GM23338 (cell line): Measurements from ENCODE around the gene CPSF4. TPM values are rescaled to one million over a fixed set of nuclear protein-coding genes. Genes with fewer than 3 reads are reported as not detected.

Source experiments
- ATAC-seq: fragments of 200-7000 bp; cut with Tn5 transposase; 3 replicates; pipeline ENCODE4 v1.9.1; 2020
- DNase-seq: peaks from one replicate; pipeline ENCODE4 v3.0.0-alpha.2; 2015; ENCODE audit warnings: low spot score
- H2AFZ ChIP-seq: fragments of 200-600 bp; sonication (generic); 2 replicates; pipeline ENCODE4 v1.8.0; 2016; ENCODE audit warnings: antibody characterized with exemption, mild to moderate bottlenecking, moderate library complexity
- H3F3A ChIP-seq: fragments of 200-600 bp; sonication (generic); replicated peaks from 2 replicates; pipeline ENCODE4 v1.8.0; 2017; ENCODE audit warnings: antibody characterized with exemption, mixed run types, low read depth
- H3K27ac ChIP-seq: fragments of 200-600 bp; sonication (generic); 2 replicates; pipeline ENCODE4 v1.6.1; 2016; ENCODE audit warnings: low read depth
- H3K27me3 ChIP-seq: fragments of 200-600 bp; sonication (generic); 2 replicates; pipeline ENCODE4 v1.8.0; 2016; ENCODE audit warnings: mild to moderate bottlenecking, mixed run types, moderate library complexity; ENCODE audit not compliant: insufficient read depth
- H3K36me3 ChIP-seq: fragments of 200-600 bp; sonication (generic); 2 replicates; pipeline ENCODE4 v1.8.0; 2016; ENCODE audit warnings: mild to moderate bottlenecking; ENCODE audit not compliant: insufficient read depth
- H3K4me1 ChIP-seq: fragments of 200-600 bp; sonication (generic); 2 replicates; pipeline ENCODE4 v1.8.0; 2016; ENCODE audit warnings: mild to moderate bottlenecking, moderate library complexity; ENCODE audit not compliant: insufficient read depth
- H3K4me2 ChIP-seq: fragments of 200-600 bp; sonication (generic); 2 replicates; pipeline ENCODE4 v1.7.1; 2017; ENCODE audit warnings: mixed run types
- H3K4me3 ChIP-seq: fragments of 200-600 bp; sonication (generic); 2 replicates; pipeline ENCODE4 v1.6.1; 2016; ENCODE audit warnings: mixed run types
- H3K79me2 ChIP-seq: fragments of 200-600 bp; sonication (generic); replicated peaks from 2 replicates; pipeline ENCODE4 v1.8.0; 2017; ENCODE audit warnings: mild to moderate bottlenecking; ENCODE audit not compliant: insufficient read depth
- H3K9me2 ChIP-seq: fragments of 200-600 bp; sonication (generic); 2 replicates; pipeline ENCODE4 v1.8.0; 2017; ENCODE audit not compliant: insufficient read depth
- H4K20me1 ChIP-seq: fragments of 200-600 bp; sonication (generic); replicated peaks from 2 replicates; pipeline ENCODE4 v1.8.0; 2017; ENCODE audit warnings: mild to moderate bottlenecking; ENCODE audit not compliant: insufficient read depth
- H3K27ac Mint-ChIP-seq: 2 replicates; pipeline ENCODE4 v1.8.0; 2020; ENCODE audit warnings: inconsistent platforms, mild to moderate bottlenecking, moderate library complexity, mixed read lengths
- H3K27me3 Mint-ChIP-seq: 3 replicates; pipeline ENCODE4 v1.8.0; 2022; ENCODE audit warnings: low read depth, mild to moderate bottlenecking, moderate library complexity, mixed read lengths, inconsistent platforms; ENCODE audit not compliant: insufficient read depth, poor library complexity
- H3K36me3 Mint-ChIP-seq: 3 replicates; pipeline ENCODE4 v1.8.0; 2021; ENCODE audit warnings: low read depth, mild to moderate bottlenecking, inconsistent platforms, moderate library complexity, mixed read lengths
- H3K4me1 Mint-ChIP-seq: 3 replicates; pipeline ENCODE4 v1.8.0; 2020; ENCODE audit warnings: mild to moderate bottlenecking, inconsistent platforms, mixed read lengths
- H3K4me3 Mint-ChIP-seq: 3 replicates; pipeline ENCODE4 v1.8.0; 2021; ENCODE audit warnings: moderate library complexity, mild to moderate bottlenecking, inconsistent platforms, mixed read lengths
- H3K9me3 Mint-ChIP-seq: 3 replicates; pipeline ENCODE4 v1.8.0; 2020; ENCODE audit warnings: moderate library complexity, mild to moderate bottlenecking, inconsistent platforms, mixed read lengths
- CREB1 ChIP-seq: fragments of 250-450 bp; sonication (Bioruptor Pico); IDR thresholded peaks from 2 replicates; pipeline ENCODE4 v1.5.0; 2020; ENCODE audit warnings: low read depth, mild to moderate bottlenecking, moderate library complexity
- EZH2 ChIP-seq: fragments of 200-600 bp; sonication (generic); IDR thresholded peaks from one replicate; pipeline ENCODE4 v1.8.0; 2017; ENCODE audit warnings: antibody characterized with exemption, mild to moderate bottlenecking, low read depth; ENCODE audit not compliant: unreplicated experiment
- JUNB ChIP-seq: IDR thresholded peaks from one replicate; pipeline ENCODE4 v1.6.1; 2016; ENCODE audit warnings: antibody characterized with exemption; ENCODE audit not compliant: unreplicated experiment
- NANOG ChIP-seq: IDR thresholded peaks from 2 replicates; pipeline ENCODE4 v1.6.1; 2016; ENCODE audit warnings: antibody characterized with exemption, borderline replicate concordance
- STAT1 ChIP-seq: IDR thresholded peaks from one replicate; pipeline ENCODE4 v1.6.1; 2016; ENCODE audit warnings: antibody characterized with exemption; ENCODE audit not compliant: unreplicated experiment
- ZNF114 ChIP-seq: fragments of 250-450 bp; sonication (Bioruptor Pico); IDR thresholded peaks from 2 replicates; pipeline ENCODE4 v1.5.0; 2020; ENCODE audit warnings: mild to moderate bottlenecking, moderate library complexity
- ZNF331 ChIP-seq: fragments of 250-450 bp; sonication (Bioruptor Pico); IDR thresholded peaks from 2 replicates; pipeline ENCODE4 v1.5.0; 2020; ENCODE audit warnings: low read depth, mild to moderate bottlenecking, moderate library complexity
- polyA plus RNA-seq: library from polyadenylated mRNA; unstranded; fragments of >200 nt; fragmentation: Nextera tagmentation; extraction: Ambion mirVana; gene quantifications from 2 replicates; pipeline ENCODE4 v1.2.1, GENCODE V29; 2016
- total RNA-seq: library from RNA; depleted of rRNA; stranded (reverse); fragments of >200 nt; shearing (Covaris generic); gene quantifications from 2 replicates; pipeline ENCODE4 v1.2.3, GENCODE V29; 2014
- TF ChIP-seq, protein P1 (sequence below), 2 experiments: fragments of 200-600 bp in 1 of 2; sonication (generic) in 1 of 2; conservative IDR thresholded peaks; 2 replicates each; pipeline versions ENCODE4 v1.5.1 to v1.6.1; 2016 to 2017; ENCODE audit warnings: antibody characterized with exemption in 2 of 2, low read depth in 2 of 2, mild to moderate bottlenecking in 2 of 2, moderate library complexity in 1 of 2
- TF ChIP-seq, protein P2 (sequence below): IDR thresholded peaks from one replicate; pipeline ENCODE4 v1.6.1; 2018; ENCODE audit warnings: antibody characterized with exemption; ENCODE audit not compliant: unreplicated experiment

Gene CPSF4
- total and polyA plus RNA-seq, 2 experiments from 2014 or later = 34.3 to 93.2 TPM

DNA sequence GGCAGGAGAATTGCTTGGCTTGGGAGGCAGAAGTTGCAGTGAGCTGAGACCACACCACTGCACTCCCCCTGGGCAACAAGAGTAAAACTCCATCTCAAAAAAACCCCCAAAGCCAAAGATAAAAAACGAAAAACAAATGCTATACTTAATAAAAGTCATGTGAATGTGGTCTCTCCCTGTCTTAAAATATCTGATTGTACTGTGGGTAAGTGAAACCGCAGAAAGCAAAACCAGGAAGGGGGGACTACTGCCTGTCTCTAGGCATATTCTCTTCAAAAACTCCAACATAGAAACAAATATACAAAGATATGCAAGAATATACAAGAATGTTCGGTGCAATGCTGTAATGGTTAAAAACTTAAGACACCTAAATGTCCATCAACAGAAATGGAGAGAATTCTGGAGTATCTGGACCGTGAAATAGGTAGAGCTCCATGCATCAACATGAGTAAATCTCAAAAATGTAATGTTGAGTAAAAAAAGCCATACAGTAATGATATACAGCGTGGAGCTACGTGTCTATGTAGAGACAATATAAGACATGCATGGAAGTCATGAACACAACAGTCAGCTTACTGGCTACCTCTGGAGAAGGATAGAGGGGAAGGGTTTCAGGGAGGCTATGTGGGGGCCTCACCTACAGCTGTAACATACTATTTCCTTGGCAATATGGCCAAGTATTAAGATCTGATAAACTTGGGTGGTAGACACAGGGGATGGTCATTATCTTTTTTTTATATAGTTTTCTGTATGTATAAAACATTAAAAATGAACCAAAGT lies 59.2 kb downstream of the CPSF4 start:
- H3K27ac ChIP-seq = no peak overlapping the region
- peak overlapping the region; percentile 94 for H3K4me2 ChIP-seq
- peaks cover 29% of the 10 kb centered on the region for H3F3A ChIP-seq
- H3K27ac Mint-ChIP-seq = no peak overlapping the region
- peaks cover 3% of the 10 kb centered on the region for H3K27me3 Mint-ChIP-seq
- TF ChIP-seq NANOG (no peak), ZNF331 (no peak), EZH2 (no peak), STAT1 (no peak), ZNF114 (CRISPR knock-in tag) (no peak)
- TF ChIP-seq, protein P1, sequence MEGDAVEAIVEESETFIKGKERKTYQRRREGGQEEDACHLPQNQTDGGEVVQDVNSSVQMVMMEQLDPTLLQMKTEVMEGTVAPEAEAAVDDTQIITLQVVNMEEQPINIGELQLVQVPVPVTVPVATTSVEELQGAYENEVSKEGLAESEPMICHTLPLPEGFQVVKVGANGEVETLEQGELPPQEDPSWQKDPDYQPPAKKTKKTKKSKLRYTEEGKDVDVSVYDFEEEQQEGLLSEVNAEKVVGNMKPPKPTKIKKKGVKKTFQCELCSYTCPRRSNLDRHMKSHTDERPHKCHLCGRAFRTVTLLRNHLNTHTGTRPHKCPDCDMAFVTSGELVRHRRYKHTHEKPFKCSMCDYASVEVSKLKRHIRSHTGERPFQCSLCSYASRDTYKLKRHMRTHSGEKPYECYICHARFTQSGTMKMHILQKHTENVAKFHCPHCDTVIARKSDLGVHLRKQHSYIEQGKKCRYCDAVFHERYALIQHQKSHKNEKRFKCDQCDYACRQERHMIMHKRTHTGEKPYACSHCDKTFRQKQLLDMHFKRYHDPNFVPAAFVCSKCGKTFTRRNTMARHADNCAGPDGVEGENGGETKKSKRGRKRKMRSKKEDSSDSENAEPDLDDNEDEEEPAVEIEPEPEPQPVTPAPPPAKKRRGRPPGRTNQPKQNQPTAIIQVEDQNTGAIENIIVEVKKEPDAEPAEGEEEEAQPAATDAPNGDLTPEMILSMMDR (conservative IDR thresholded peaks at IDR 0.05; ENCODE audit: low read depth in 2 of 2) = no peak
- TF ChIP-seq, protein P2, sequence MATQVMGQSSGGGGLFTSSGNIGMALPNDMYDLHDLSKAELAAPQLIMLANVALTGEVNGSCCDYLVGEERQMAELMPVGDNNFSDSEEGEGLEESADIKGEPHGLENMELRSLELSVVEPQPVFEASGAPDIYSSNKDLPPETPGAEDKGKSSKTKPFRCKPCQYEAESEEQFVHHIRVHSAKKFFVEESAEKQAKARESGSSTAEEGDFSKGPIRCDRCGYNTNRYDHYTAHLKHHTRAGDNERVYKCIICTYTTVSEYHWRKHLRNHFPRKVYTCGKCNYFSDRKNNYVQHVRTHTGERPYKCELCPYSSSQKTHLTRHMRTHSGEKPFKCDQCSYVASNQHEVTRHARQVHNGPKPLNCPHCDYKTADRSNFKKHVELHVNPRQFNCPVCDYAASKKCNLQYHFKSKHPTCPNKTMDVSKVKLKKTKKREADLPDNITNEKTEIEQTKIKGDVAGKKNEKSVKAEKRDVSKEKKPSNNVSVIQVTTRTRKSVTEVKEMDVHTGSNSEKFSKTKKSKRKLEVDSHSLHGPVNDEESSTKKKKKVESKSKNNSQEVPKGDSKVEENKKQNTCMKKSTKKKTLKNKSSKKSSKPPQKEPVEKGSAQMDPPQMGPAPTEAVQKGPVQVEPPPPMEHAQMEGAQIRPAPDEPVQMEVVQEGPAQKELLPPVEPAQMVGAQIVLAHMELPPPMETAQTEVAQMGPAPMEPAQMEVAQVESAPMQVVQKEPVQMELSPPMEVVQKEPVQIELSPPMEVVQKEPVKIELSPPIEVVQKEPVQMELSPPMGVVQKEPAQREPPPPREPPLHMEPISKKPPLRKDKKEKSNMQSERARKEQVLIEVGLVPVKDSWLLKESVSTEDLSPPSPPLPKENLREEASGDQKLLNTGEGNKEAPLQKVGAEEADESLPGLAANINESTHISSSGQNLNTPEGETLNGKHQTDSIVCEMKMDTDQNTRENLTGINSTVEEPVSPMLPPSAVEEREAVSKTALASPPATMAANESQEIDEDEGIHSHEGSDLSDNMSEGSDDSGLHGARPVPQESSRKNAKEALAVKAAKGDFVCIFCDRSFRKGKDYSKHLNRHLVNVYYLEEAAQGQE = no peak
- H3K27me3 ChIP-seq = no peaks in the 10 kb centered on the region
- ATAC-seq (no peak), DNase-seq (no peak)
- peaks cover 37% of the 10 kb centered on the region for H3K36me3 ChIP-seq
- H3K9me2 ChIP-seq = no peaks in the 10 kb centered on the region
- H2AFZ ChIP-seq = no peak overlapping the region
- peaks cover 24% of the 10 kb centered on the region for H4K20me1 ChIP-seq
- H3K4me1 Mint-ChIP-seq = peaks cover 13% of the 10 kb centered on the region
- H3K4me3 ChIP-seq = peak overlapping the region; percentile 85
- peaks cover 53% of the 10 kb centered on the region for H3K79me2 ChIP-seq
- peak overlapping the region; percentile 99 for H3K4me3 Mint-ChIP-seq
- H3K4me1 ChIP-seq = peaks cover 18% of the 10 kb centered on the region; the same call in 1 of the 2 replicates
- peaks cover 36% of the 10 kb centered on the region for H3K9me3 Mint-ChIP-seq
- H3K36me3 Mint-ChIP-seq = peaks cover 57% of the 10 kb centered on the region

DNA sequence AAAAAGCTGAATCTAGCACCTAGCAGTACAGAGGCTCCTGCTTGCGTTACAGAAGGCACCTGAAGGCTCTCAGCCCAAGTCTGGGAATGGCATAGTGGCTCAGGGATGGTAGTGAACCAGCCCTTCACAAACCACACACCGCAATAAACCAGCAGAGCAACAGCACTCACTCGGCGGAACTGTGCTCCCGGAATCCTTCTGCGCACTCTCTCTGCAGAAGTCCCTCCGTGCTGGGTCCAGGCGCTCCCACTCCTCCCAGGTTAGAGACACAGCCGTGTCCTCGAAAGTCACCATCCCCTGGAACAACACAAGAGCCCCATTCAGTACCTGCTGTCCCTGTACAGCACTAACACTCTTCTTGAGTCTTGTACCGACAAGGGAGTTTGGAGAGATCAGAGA lies 59.8 kb downstream of the CPSF4 start:
- peaks cover 13% of the 10 kb centered on the region for H3K4me1 Mint-ChIP-seq
- H3K27me3 Mint-ChIP-seq = peaks cover 3% of the 10 kb centered on the region
- H3F3A ChIP-seq = peaks cover 26% of the 10 kb centered on the region; the same call in 1 of the 2 replicates
- 0 out of 2 replicates have a peak overlapping the region, but pooled peaks have one; percentile 81 for H3K27ac Mint-ChIP-seq
- peak overlapping the region; percentile 94 for H3K4me2 ChIP-seq
- DNase-seq (no peak), ATAC-seq (no peak)
- H3K9me2 ChIP-seq = no peaks in the 10 kb centered on the region
- H3K4me3 ChIP-seq = peak overlapping the region; percentile 85
- H3K79me2 ChIP-seq = peaks cover 53% of the 10 kb centered on the region
- H3K4me1 ChIP-seq = peaks cover 18% of the 10 kb centered on the region; the same call in 1 of the 2 replicates
- peaks cover 30% of the 10 kb centered on the region for H3K9me3 Mint-ChIP-seq
- peaks cover 32% of the 10 kb centered on the region for H3K36me3 ChIP-seq
- no peak overlapping the region for H2AFZ ChIP-seq
- H3K36me3 Mint-ChIP-seq = peaks cover 51% of the 10 kb centered on the region
- H3K27me3 ChIP-seq = no peaks in the 10 kb centered on the region
- peak overlapping the region; percentile 99 for H3K4me3 Mint-ChIP-seq
- no peak overlapping the region for H3K27ac ChIP-seq
- H4K20me1 ChIP-seq = peaks cover 24% of the 10 kb centered on the region
- TF ChIP-seq, protein P2 = no peak
- TF ChIP-seq ZNF331 (no peak), EZH2 (no peak), STAT1 (no peak), CREB1 (CRISPR knock-in tag) (no peak), ZNF114 (CRISPR knock-in tag) (no peak), NANOG (no peak), JUNB (no peak)
